Kidney (tissue), 14 donors: ENCODE results near the gene RPL38. TPM values are rescaled to one million over a fixed set of nuclear protein-coding genes. Genes with fewer than 3 reads are reported as not detected.
A peak's percentile ranks its signal among the peaks of the same experiment; 100 is the strongest.

Source experiments
- DNase-seq, 5 donors: peaks; one replicate each; pipeline ENCODE4 v3.0.0-alpha.2; 2013 to 2020
- FAIRE-seq: peaks from 2 replicates; lab custom pipeline; 2012; peaks lifted over from hg19 to GRCh38; lab: Jason Lieb, UNC
- H3K27ac ChIP-seq, 2 donors: one replicate each; pipeline ENCODE4 v1.7.0; 2013; ENCODE audit warnings: low read depth in 2 of 2, low read length in 2 of 2, inconsistent platforms in 1 of 2
- H3K27me3 ChIP-seq: one replicate; pipeline ENCODE4 v1.7.1; 2013; ENCODE audit warnings: low read length, inconsistent platforms; ENCODE audit not compliant: control insufficient read depth, insufficient read depth
- H3K36me3 ChIP-seq, 3 donors: one replicate each; pipeline versions ENCODE4 v1.7.0 to v1.7.1; 2013; ENCODE audit warnings: low read length in 3 of 3, control low read depth in 1 of 3, inconsistent platforms in 1 of 3; ENCODE audit not compliant: insufficient read depth in 3 of 3, control insufficient read depth in 2 of 3
- H3K4me1 ChIP-seq, 3 donors: one replicate each; pipeline versions ENCODE4 v1.7.0 to v1.7.1; 2013; ENCODE audit warnings: low read length in 3 of 3, inconsistent platforms in 1 of 3, low read depth in 1 of 3; ENCODE audit not compliant: control insufficient read depth in 2 of 3, insufficient read depth in 2 of 3
- H3K4me3 ChIP-seq, 3 donors: one replicate each; pipeline versions ENCODE4 v1.7.0 to v1.8.1; 2013; ENCODE audit warnings: low read length in 3 of 3, control low read depth in 1 of 3, inconsistent platforms in 1 of 3
- H3K9ac ChIP-seq, 3 donors: one replicate each; pipeline versions ENCODE4 v1.7.0 to v1.7.1; 2013; ENCODE audit warnings: low read length in 3 of 3, control low read depth in 1 of 3, inconsistent platforms in 1 of 3
- H3K9me3 ChIP-seq, 3 donors: one replicate each; pipeline versions ENCODE4 v1.7.0 to v1.7.1; 2013; ENCODE audit warnings: low read length in 3 of 3, control low read depth in 1 of 3, inconsistent platforms in 1 of 3; ENCODE audit not compliant: control insufficient read depth in 2 of 3, insufficient read depth in 1 of 3
- intact Hi-C: fragments of 100-400 bp; cut with DNase I; formaldehyde crosslinking; loops from one replicate; pipeline ENCODE4 v1.11.1; 2022
- polyA plus RNA-seq: library from polyadenylated mRNA; stranded (reverse); fragments of 350-450 nt; fragmentation: Illumina TruSeq; extraction: RNeasy Lipid Tissue Mini Kit (QIAGEN cat#74804); gene quantifications from one replicate; pipeline ENCODE4 v1.2.3, GENCODE V29; 2014; ENCODE audit warnings: low read depth, low replicate concordance; ENCODE audit not compliant: insufficient read depth
- total RNA-seq: library from RNA; stranded (reverse); fragmentation: NEBNext Ultra II Directional; extraction: Animal tissue kit (Norgen Biotek cat#: 25700); gene quantifications from one replicate; pipeline ENCODE4 v1.2.1, GENCODE V29; 2021
- TF ChIP-seq, protein P1 (sequence below): IDR thresholded peaks from 3 replicates; pipeline ENCODE4 v1.5.1; 2012; ENCODE audit warnings: mild to moderate bottlenecking, moderate library complexity, borderline replicate concordance; ENCODE audit not compliant: insufficient read depth; ENCODE audit errors: extremely low read depth
- donor health status: control.
- donor health status: control.
- donor health status: control.
- donor health status: control.
- donor health status: control.
- donor health status: DM: yes; HTN: yes; CAD: no.
- donor health status: Normal renal cell carcinoma (clear cell type).

The RPL38 gene
- total and polyA plus RNA-seq, 2 donors from 2014 or later, result 664 to 1,966 TPM

GRCh38 chr17:74156878-74157277, 46.6 kb upstream of the RPL38 start:
- Histone ChIP-seq H3K4me3 (no peak overlapping the region), H3K36me3 (no peaks in the 10 kb centered on the region), H3K9ac (no peak overlapping the region), H3K4me1 (no peaks in the 10 kb centered on the region), H3K27ac (no peak overlapping the region), H3K9me3 (peaks cover 0 to 2% (median 0%) of the 10 kb centered on the region in 3 donors), H3K27me3 (no peaks in the 10 kb centered on the region)
- DNase-seq, result peak in 1 of 5 donors; percentile 6
- FAIRE-seq, result no peak
- TF ChIP-seq, protein P1, sequence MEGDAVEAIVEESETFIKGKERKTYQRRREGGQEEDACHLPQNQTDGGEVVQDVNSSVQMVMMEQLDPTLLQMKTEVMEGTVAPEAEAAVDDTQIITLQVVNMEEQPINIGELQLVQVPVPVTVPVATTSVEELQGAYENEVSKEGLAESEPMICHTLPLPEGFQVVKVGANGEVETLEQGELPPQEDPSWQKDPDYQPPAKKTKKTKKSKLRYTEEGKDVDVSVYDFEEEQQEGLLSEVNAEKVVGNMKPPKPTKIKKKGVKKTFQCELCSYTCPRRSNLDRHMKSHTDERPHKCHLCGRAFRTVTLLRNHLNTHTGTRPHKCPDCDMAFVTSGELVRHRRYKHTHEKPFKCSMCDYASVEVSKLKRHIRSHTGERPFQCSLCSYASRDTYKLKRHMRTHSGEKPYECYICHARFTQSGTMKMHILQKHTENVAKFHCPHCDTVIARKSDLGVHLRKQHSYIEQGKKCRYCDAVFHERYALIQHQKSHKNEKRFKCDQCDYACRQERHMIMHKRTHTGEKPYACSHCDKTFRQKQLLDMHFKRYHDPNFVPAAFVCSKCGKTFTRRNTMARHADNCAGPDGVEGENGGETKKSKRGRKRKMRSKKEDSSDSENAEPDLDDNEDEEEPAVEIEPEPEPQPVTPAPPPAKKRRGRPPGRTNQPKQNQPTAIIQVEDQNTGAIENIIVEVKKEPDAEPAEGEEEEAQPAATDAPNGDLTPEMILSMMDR, result no peak
- intact Hi-C loops, result no loop called here

- DNase-seq (peak in 1 of 5 donors; percentile 8), FAIRE-seq (no peak)
- intact Hi-C loops, result no loop called here
- Histone ChIP-seq H3K4me1 (no peaks in the 10 kb centered on the region), H3K9me3 (peaks cover 0 to 2% (median 0%) of the 10 kb centered on the region in 3 donors), H3K4me3 (no peak overlapping the region), H3K27me3 (no peaks in the 10 kb centered on the region), H3K36me3 (no peaks in the 10 kb centered on the region), H3K27ac (no peak overlapping the region), H3K9ac (no peak overlapping the region)
- TF ChIP-seq, protein P1, result no peak
Measured at GRCh38 chr17:74157366-74157765, 46.1 kb upstream of the RPL38 start.

DNA sequence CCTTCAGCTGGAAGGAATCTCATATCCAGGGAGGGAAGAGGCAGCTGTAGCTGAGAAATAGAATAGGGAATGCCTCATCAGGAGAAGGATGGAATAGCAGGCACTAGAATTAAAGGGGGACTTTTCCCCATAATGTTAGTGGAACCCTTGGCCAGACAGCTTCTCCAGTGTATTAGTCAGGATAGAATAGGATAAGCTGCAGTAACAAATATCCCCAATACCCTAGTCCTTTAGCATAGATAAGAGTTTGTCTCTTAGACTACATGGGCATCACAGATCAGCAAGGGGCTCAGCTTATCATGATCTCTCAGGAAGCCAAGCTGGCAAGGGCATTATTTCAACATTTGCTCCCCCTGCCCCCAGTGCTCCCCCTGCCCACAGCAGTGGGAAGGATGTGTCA, 44.7 kb upstream of the RPL38 start:
- Histone ChIP-seq H3K27ac (no peak overlapping the region), H3K4me1 (no peaks in the 10 kb centered on the region), H3K4me3 (no peak overlapping the region), H3K27me3 (no peaks in the 10 kb centered on the region), H3K36me3 (no peaks in the 10 kb centered on the region), H3K9ac (no peak overlapping the region), H3K9me3 (peaks cover 0 to 2% (median 0%) of the 10 kb centered on the region in 3 donors)
- intact Hi-C loops, result no loop called here
- DNase-seq (no peak), FAIRE-seq (no peak)
- TF ChIP-seq, protein P1, result no peak
